B cell (primary cell): ENCODE data around the gene TALDO1. TPM values are rescaled to one million over a fixed set of nuclear protein-coding genes. Genes with fewer than 3 reads are reported as not detected.

Experiments used
- ATAC-seq: fragments of 200-7000 bp; cut with Tn5 transposase; one replicate; pipeline ENCODE4 v1.10.0; 2021; ENCODE audit warnings: low read depth, mild to moderate bottlenecking, moderate number of reproducible peaks, moderate library complexity
- CTCF ChIA-PET: fragments of 350-600 bp; sonication (Branson Sonifier 250); formaldehyde crosslinking; loops from one replicate; lab custom pipeline; 2021; ENCODE audit warnings: antibody characterized with exemption, inconsistent platforms; lab: Charles Lee
- POLR2A ChIA-PET: fragments of 350-600 bp; sonication (Branson Sonifier 250); formaldehyde crosslinking; loops from one replicate; lab custom pipeline; 2021; ENCODE audit warnings: antibody characterized with exemption; lab: Charles Lee
- DNase-seq: peaks from one replicate; pipeline ENCODE4 v3.0.0; 2013
- H2AFZ ChIP-seq: 2 replicates; pipeline ENCODE4 v1.6.1; 2012; ENCODE audit warnings: mild to moderate bottlenecking, low read depth, low read length; ENCODE audit not compliant: insufficient read depth, poor library complexity, severe bottlenecking
- H3K27ac ChIP-seq, 2 donors: 1 replicate in 1 of 2; 2 replicates in 1 of 2; pipeline ENCODE4 v1.5.1; 2012 to 2013; ENCODE audit warnings: low read length in 2 of 2, mild to moderate bottlenecking in 2 of 2, moderate library complexity in 1 of 2
- H3K27me3 ChIP-seq, 4 experiments: fragments of 200-600 bp in 1 of 4; sonication (generic) in 1 of 4; replicated peaks in 1 of 4; 1 replicate in 2 of 4; 2 replicates in 2 of 4; pipeline versions ENCODE4 v1.6.1 to v1.7.0; 2013 to 2016; ENCODE audit warnings: low read length in 3 of 4, mild to moderate bottlenecking in 2 of 4, mixed read lengths in 1 of 4, moderate library complexity in 1 of 4; ENCODE audit not compliant: insufficient read depth in 4 of 4, control insufficient read depth in 3 of 4; ENCODE audit errors: control extremely low read depth in 1 of 4
- H3K36me3 ChIP-seq, 2 experiments: replicated peaks in 1 of 2; 1 replicate in 1 of 2; 2 replicates in 1 of 2; pipeline versions ENCODE4 v1.6.1 to v1.7.1; 2013; ENCODE audit warnings: low read length in 1 of 2; ENCODE audit not compliant: insufficient read depth in 2 of 2, control insufficient read depth in 1 of 2; ENCODE audit errors: control extremely low read depth in 1 of 2, extremely low read depth in 1 of 2
- H3K4me1 ChIP-seq, 2 donors: fragments of 200-600 bp in 1 of 2; sonication (generic) in 1 of 2; 1 replicate in 1 of 2; 2 replicates in 1 of 2; pipeline versions ENCODE4 v1.5.1 to v1.6.1; 2013 to 2017; ENCODE audit warnings: low read length in 2 of 2; ENCODE audit not compliant: control insufficient read depth in 2 of 2, insufficient read depth in 2 of 2
- H3K4me2 ChIP-seq: replicated peaks from 2 replicates; pipeline ENCODE3; 2012; ENCODE audit warnings: mild to moderate bottlenecking, low read depth, low read length; ENCODE audit not compliant: poor library complexity, severe bottlenecking
- H3K4me3 ChIP-seq, 5 experiments: fragments of 200-600 bp in 1 of 5; sonication (generic) in 1 of 5; 1 replicate in 3 of 5; 2 replicates in 2 of 5; pipeline versions ENCODE4 v1.5.1 to v1.7.0; 2011 to 2016; ENCODE audit warnings: low read length in 4 of 5, mild to moderate bottlenecking in 4 of 5, low read depth in 2 of 5, control low read depth in 1 of 5, moderate library complexity in 1 of 5; ENCODE audit not compliant: insufficient read depth in 1 of 5; ENCODE audit errors: control extremely low read depth in 1 of 5, extremely low read depth in 1 of 5
- H3K79me2 ChIP-seq: fragments of 200-600 bp; sonication (generic); one replicate; pipeline ENCODE4 v1.6.0; 2016; ENCODE audit warnings: low read length; ENCODE audit not compliant: control insufficient read depth, insufficient read depth
- H3K9ac ChIP-seq: fragments of 200-600 bp; sonication (generic); 2 replicates; pipeline ENCODE4 v1.6.1; 2017; ENCODE audit warnings: mild to moderate bottlenecking, low read length, moderate library complexity
- H3K9me3 ChIP-seq, 3 donors: one replicate each; pipeline versions ENCODE4 v1.6.1 to v1.7.1; 2013; ENCODE audit warnings: low read length in 2 of 3; ENCODE audit not compliant: control insufficient read depth in 2 of 3, insufficient read depth in 1 of 3; ENCODE audit errors: control extremely low read depth in 1 of 3
- H4K20me1 ChIP-seq: 2 replicates; pipeline ENCODE4 v1.6.0; 2012; ENCODE audit warnings: mild to moderate bottlenecking, low read length; ENCODE audit not compliant: insufficient read depth, control insufficient read depth, poor library complexity, severe bottlenecking
- H3K27ac Mint-ChIP-seq: one replicate; pipeline ENCODE4 v1.8.0; 2021; ENCODE audit warnings: mixed read lengths
- H3K27me3 Mint-ChIP-seq: one replicate; pipeline ENCODE4 v1.8.0; 2021; ENCODE audit warnings: mixed read lengths
- H3K4me1 Mint-ChIP-seq: one replicate; pipeline ENCODE4 v1.8.0; 2021; ENCODE audit warnings: mixed read lengths
- H3K4me3 Mint-ChIP-seq: one replicate; pipeline ENCODE4 v1.8.0; 2021; ENCODE audit warnings: mixed read lengths
- H3K9me3 Mint-ChIP-seq: one replicate; pipeline ENCODE4 v1.8.0; 2022; ENCODE audit warnings: mixed read lengths; ENCODE audit not compliant: insufficient read depth
- EZH2 ChIP-seq: IDR thresholded peaks from 2 replicates; pipeline ENCODE4 v1.6.1; 2012; ENCODE audit warnings: borderline replicate concordance, low read depth, mild to moderate bottlenecking, moderate library complexity, low read length; ENCODE audit not compliant: insufficient read depth, poor library complexity, severe bottlenecking
- WGBS: methylation state at CpG from one replicate; pipeline ENCODE4 v1.1.5; 2013; ENCODE audit warnings: missing lambda C conversion rate; ENCODE audit not compliant: insufficient coverage; 5-methylcytosine and 5-hydroxymethylcytosine counted together
- intact Hi-C: fragments of 100-400 bp; cut with micrococcal nuclease; formaldehyde crosslinking; loops from one replicate; pipeline ENCODE4 v1.10.0; 2022
- polyA plus RNA-seq: library from polyadenylated mRNA; depleted of rRNA; stranded (reverse); fragments of >200 nt; gene quantifications from 2 replicates; pipeline ENCODE4 v1.2.3, GENCODE V29; 2012
- total RNA-seq, 2 donors: library from RNA; stranded (reverse); fragments of 120-200 nt in 1 of 2; gene quantifications; 1 replicate in 1 of 2; 2 replicates in 1 of 2; pipeline versions ENCODE4 v1.2.3 to v1.2.4, GENCODE V29; 2013 to 2022
- TF ChIP-seq, protein P1 (sequence below): fragments of 200-600 bp; IDR thresholded peaks from one replicate; pipeline ENCODE4 v1.8.0; 2022; ENCODE audit warnings: antibody characterized with exemption, mild to moderate bottlenecking

TALDO1 gene
- total and polyA plus RNA-seq, 2 donors (not counting 1 experiment from before 2014, with no cell fraction given): 82.4 to 116 TPM

DNA sequence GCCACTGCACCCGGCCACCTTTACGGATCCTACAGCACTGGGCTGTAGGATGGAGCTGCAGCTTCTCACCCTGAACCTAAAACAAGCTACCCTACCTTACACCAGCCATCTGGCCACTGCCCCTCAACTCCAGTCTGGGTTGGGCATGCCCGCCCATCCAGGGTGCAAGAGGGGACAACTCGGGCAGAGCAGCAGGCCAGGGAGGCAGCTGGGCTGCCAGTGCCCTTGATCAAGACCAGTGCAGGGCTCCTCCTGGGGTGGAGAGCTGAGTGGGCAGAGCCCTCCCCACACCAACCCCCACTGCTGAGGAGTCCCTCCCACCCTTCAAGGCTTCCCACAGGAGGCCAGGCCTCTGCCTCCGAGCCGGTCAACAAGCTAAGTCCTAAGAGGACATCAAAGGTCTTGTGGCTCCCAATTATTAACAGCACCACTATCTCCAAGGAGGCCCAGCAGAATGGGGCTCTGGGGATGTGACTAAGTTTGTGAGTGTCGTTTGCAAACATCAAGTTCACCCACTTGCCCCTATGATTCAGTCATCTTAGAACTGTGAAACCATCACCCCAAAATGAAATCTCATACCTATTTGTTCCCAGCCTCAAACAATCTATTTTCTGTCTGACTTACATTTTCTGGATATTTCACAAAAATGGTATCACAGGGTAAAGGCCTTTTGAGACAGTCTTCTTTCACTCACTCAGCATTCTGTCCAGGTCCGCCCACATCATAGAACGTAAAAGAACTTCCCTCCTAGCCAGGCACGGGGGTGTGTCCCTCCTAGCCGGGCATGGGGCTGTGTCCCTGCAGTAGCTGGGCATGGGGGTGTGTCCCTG is 19.1 kb downstream of the TALDO1 start:
- H2AFZ ChIP-seq: no peak overlapping the region
- no peak for TF ChIP-seq EZH2
- TF ChIP-seq, protein P1, sequence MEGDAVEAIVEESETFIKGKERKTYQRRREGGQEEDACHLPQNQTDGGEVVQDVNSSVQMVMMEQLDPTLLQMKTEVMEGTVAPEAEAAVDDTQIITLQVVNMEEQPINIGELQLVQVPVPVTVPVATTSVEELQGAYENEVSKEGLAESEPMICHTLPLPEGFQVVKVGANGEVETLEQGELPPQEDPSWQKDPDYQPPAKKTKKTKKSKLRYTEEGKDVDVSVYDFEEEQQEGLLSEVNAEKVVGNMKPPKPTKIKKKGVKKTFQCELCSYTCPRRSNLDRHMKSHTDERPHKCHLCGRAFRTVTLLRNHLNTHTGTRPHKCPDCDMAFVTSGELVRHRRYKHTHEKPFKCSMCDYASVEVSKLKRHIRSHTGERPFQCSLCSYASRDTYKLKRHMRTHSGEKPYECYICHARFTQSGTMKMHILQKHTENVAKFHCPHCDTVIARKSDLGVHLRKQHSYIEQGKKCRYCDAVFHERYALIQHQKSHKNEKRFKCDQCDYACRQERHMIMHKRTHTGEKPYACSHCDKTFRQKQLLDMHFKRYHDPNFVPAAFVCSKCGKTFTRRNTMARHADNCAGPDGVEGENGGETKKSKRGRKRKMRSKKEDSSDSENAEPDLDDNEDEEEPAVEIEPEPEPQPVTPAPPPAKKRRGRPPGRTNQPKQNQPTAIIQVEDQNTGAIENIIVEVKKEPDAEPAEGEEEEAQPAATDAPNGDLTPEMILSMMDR: no peak
- Mint-ChIP-seq H3K4me3 (no peak overlapping the region), H3K27me3 (no peaks in the 10 kb centered on the region), H3K27ac (no peak overlapping the region), H3K9me3 (no peaks in the 10 kb centered on the region), H3K4me1 (peaks cover 2% of the 10 kb centered on the region)
- H3K4me1 ChIP-seq: no peaks in the 10 kb centered on the region
- ATAC-seq: no peak
- H3K27me3 ChIP-seq: no peaks in the 10 kb centered on the region
- no peak for DNase-seq
- H3K4me2 ChIP-seq: no peak overlapping the region
- H3K27ac ChIP-seq: no peak overlapping the region
- no peaks in the 10 kb centered on the region for H3K9me3 ChIP-seq
- POLR2A ChIA-PET: no interaction called here
- H3K79me2 ChIP-seq: no peaks in the 10 kb centered on the region
- H3K36me3 ChIP-seq: peaks cover 0 to 47% of the 10 kb centered on the region in 2 experiments
- intact Hi-C loops: no loop called here
- no peak overlapping the region for H3K4me3 ChIP-seq
- no peak overlapping the region for H3K9ac ChIP-seq
- WGBS: 92% methylated on average over 5 of the region's 11 CpGs
- H4K20me1 ChIP-seq: peaks cover 17% of the 10 kb centered on the region
- CTCF ChIA-PET: interaction anchor here (0.7 to 3.4 kb wide), 4 partner anchors 19 to 211 kb away, joined by 3 to 16 read pairs (median 6); partner anchors contain the start of gene TALDO1

DNA sequence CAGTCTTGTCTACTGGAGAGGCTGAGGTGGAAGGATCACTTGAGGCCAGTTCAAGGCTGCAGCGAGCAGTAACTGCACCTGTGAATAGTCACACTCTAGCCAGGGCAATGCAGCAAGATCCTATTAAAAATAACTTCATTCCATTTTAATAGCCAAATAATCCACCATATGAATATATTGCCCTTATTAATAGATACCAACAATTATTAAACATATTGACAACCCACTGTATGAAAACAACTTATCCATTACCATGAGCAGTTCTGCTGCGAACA is 19.6 kb downstream of the TALDO1 start:
- 100% methylated on average over 1 of the region's 2 CpGs for WGBS
- H3K4me2 ChIP-seq: no peak overlapping the region

More for the DNA sequence above, 19.6 kb downstream of the TALDO1 start:
- H3K4me1 ChIP-seq: no peaks in the 10 kb centered on the region
- no peaks in the 10 kb centered on the region for H3K9me3 ChIP-seq
- intact Hi-C loops: no loop called here
- Mint-ChIP-seq H3K27me3 (no peaks in the 10 kb centered on the region), H3K4me1 (peaks cover 2% of the 10 kb centered on the region), H3K27ac (no peak overlapping the region), H3K9me3 (no peaks in the 10 kb centered on the region), H3K4me3 (no peak overlapping the region)
- no peak overlapping the region for H2AFZ ChIP-seq
- no peak overlapping the region for H3K27ac ChIP-seq
- DNase-seq: no peak
- H3K27me3 ChIP-seq: no peaks in the 10 kb centered on the region
- peaks cover 17% of the 10 kb centered on the region for H4K20me1 ChIP-seq
- no peak for TF ChIP-seq EZH2
- TF ChIP-seq, protein P1: no peak
- ATAC-seq: no peak
- ChIA-PET POLR2A (no interaction called here), CTCF (interaction anchor here (1.1 to 3.1 kb wide), 2 partner anchors 102 to 105 kb away, joined by 3 to 8 read pairs; no protein-coding TSS in a partner anchor)
- H3K4me3 ChIP-seq: no peak overlapping the region
- no peak overlapping the region for H3K9ac ChIP-seq
- H3K36me3 ChIP-seq: peaks cover 0 to 43% of the 10 kb centered on the region in 2 experiments
- no peaks in the 10 kb centered on the region for H3K79me2 ChIP-seq
